ENCODE results near the gene HERC2. TPM values are rescaled to one million over a fixed set of nuclear protein-coding genes. Genes with fewer than 3 reads are reported as not detected.
"Not testable (repeated sequence)": the region's sequence is repeated elsewhere in the genome, so short reads cannot be mapped to it uniquely, and the experiment has no call there.

HERC2 gene
- total RNA-seq, 2 experiments from 2014 or later: 30.2 to 33.7 TPM

DNA sequence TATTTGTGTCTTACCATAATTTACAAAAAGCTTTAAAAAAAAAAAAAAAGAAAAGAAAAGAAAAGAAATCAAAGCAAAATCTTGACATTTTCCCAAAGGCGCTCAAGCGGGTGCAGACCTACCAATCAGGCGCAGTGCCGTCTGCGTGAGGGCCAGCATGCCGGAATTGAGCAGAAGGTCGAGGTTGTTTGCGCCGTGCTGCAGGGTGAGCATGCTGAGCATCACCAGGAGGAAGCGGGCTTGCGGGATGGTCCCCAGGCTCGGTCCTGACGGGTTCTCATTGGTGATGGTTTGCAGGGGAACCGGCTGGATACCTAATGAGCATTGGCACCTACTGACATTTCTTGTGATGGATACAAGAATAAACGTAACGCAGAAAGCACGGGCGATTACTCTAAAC is 93.9 kb downstream of the HERC2 start:
- Mint-ChIP-seq H3K4me1 (no peaks in the 10 kb centered on the region), H3K4me3 (no peak overlapping the region), H3K27ac (no peak overlapping the region), H3K36me3 (ENCODE audit: low read depth) (peaks cover 21% of the 10 kb centered on the region), H3K27me3 (no peaks in the 10 kb centered on the region), H3K9me3 (no peaks in the 10 kb centered on the region)
- POLR2A ChIA-PET: no interaction called here
- CTCF ChIA-PET: no interaction called here
- DNase-seq: no peak

GRCh38 chr15:28227303-28227702 is 94.7 kb downstream of the HERC2 start:
- H3K4me3 Mint-ChIP-seq, DNase-seq, H3K4me1 Mint-ChIP-seq, H3K27ac Mint-ChIP-seq, H3K9me3 Mint-ChIP-seq, H3K27me3 Mint-ChIP-seq, CTCF ChIA-PET, POLR2A ChIA-PET: not testable (repeated sequence)
- peaks cover 17% of the 10 kb centered on the region for H3K36me3 Mint-ChIP-seq (ENCODE audit: low read depth)

DNA sequence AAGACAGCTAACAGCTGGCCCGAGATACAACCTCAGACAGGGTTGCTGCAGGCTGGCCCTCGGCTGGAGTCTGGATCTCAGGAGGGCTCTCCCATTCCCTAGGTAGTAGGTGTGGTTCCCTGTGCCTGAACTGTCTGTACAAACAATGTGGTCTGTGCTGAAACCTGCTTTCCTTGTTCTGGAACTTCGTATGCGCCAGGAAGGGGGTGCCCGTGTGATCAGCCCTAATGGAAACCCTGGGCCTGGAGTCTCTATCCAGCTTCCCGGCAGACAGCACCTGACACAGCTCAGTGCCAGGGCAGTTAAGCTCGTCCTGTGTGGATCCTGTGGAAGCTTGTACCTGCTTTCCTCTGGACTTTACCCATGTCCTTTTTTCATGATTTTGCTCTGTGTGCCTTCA is 99.4 kb downstream of the HERC2 start:
- peaks cover 19% of the 10 kb centered on the region for H3K36me3 Mint-ChIP-seq (ENCODE audit: low read depth)
- not testable (repeated sequence) for DNase-seq

DNA sequence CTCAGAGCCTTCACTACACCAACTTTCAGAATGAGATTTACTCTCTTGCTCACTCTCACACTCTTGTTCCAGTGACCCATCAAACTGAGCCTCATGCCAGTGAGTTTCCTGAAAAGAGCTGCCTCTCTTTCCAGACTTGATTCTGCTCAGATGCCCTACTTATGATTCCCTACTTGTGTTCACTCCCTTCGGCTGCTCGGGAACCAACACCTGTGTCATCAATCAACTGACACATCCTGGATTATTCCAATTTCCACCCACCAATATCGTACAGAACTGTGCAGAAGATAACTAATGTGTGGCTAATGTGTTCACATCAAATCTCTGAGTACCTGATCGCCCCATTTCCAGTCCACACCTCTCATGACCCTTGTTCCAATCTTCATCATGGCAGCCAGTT is 100.3 kb downstream of the HERC2 start:
- CTCF ChIA-PET, H3K27me3 Mint-ChIP-seq, H3K27ac Mint-ChIP-seq, H3K9me3 Mint-ChIP-seq, H3K4me3 Mint-ChIP-seq, H3K4me1 Mint-ChIP-seq, DNase-seq, POLR2A ChIA-PET: not testable (repeated sequence)
- H3K36me3 Mint-ChIP-seq (ENCODE audit: low read depth): peaks cover 19% of the 10 kb centered on the region

More for the DNA sequence above, 99.4 kb downstream of the HERC2 start:
- H3K4me3 Mint-ChIP-seq, H3K4me1 Mint-ChIP-seq, H3K9me3 Mint-ChIP-seq, H3K27ac Mint-ChIP-seq, CTCF ChIA-PET, POLR2A ChIA-PET, H3K27me3 Mint-ChIP-seq: not testable (repeated sequence)

GRCh38 chr15:28219116-28219515 is 102.9 kb downstream of the HERC2 start:
- peaks cover 11% of the 10 kb centered on the region for H3K36me3 Mint-ChIP-seq (ENCODE audit: low read depth)
- no peaks in the 10 kb centered on the region for H3K27me3 Mint-ChIP-seq
- H3K4me3 Mint-ChIP-seq: no peak overlapping the region
- H3K9me3 Mint-ChIP-seq: no peaks in the 10 kb centered on the region
- ChIA-PET POLR2A (no interaction called here), CTCF (no interaction called here)
- H3K4me1 Mint-ChIP-seq: no peaks in the 10 kb centered on the region
- no peak for DNase-seq
- no peak overlapping the region for H3K27ac Mint-ChIP-seq

DNA sequence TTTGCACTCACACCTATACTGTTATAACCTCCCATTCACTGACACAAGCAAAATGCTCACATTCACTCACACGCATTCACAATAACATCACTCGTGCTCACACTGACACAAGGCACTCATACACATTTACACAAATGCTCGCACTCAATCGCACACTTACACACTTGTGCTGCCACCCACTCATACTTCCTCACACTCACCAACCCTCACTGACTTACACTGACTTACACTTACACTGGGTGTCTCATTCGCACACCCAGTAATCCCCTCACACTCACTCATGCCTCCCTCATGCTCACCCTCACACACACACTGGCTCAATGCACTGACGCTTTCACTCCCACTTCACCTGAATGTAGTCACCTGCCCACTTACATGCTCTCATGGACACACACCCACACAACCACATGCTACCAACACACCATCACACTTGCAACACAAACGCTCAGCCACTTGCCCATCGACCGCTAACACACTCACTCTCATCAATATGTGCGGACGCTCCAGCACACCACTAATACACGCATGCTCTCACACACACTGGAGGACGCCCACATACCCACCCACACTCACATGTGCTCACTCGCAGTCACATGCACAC is 104.9 kb downstream of the HERC2 start:
- H3K9me3 Mint-ChIP-seq, POLR2A ChIA-PET, H3K4me3 Mint-ChIP-seq, H3K27ac Mint-ChIP-seq, CTCF ChIA-PET, H3K4me1 Mint-ChIP-seq, H3K27me3 Mint-ChIP-seq, DNase-seq: not testable (repeated sequence)
- H3K36me3 Mint-ChIP-seq (ENCODE audit: low read depth): peaks cover 16% of the 10 kb centered on the region

DNA sequence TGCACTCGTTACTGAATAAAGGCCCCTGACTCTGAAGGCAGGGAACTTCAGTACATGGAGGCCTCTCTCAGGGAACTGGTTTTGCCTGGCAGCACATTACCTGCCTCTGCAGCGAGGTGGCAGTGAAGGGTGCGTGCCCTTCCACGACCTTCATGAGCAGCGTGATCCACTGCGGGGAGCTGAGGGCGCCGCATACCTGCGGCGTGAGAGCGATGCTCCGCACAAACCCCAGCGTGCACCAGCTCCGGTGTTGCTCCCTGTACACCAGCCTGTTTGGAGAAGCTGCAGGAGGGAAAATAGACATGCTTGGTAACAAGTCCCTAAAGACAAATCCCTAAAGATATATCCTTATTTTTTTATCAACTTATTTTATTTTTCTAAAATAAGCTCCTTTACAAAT is 106.5 kb downstream of the HERC2 start:
- DNase-seq, H3K4me1 Mint-ChIP-seq, POLR2A ChIA-PET, H3K9me3 Mint-ChIP-seq, H3K27ac Mint-ChIP-seq, H3K4me3 Mint-ChIP-seq, H3K27me3 Mint-ChIP-seq, CTCF ChIA-PET: not testable (repeated sequence)
- H3K36me3 Mint-ChIP-seq (ENCODE audit: low read depth): peaks cover 20% of the 10 kb centered on the region

DNA sequence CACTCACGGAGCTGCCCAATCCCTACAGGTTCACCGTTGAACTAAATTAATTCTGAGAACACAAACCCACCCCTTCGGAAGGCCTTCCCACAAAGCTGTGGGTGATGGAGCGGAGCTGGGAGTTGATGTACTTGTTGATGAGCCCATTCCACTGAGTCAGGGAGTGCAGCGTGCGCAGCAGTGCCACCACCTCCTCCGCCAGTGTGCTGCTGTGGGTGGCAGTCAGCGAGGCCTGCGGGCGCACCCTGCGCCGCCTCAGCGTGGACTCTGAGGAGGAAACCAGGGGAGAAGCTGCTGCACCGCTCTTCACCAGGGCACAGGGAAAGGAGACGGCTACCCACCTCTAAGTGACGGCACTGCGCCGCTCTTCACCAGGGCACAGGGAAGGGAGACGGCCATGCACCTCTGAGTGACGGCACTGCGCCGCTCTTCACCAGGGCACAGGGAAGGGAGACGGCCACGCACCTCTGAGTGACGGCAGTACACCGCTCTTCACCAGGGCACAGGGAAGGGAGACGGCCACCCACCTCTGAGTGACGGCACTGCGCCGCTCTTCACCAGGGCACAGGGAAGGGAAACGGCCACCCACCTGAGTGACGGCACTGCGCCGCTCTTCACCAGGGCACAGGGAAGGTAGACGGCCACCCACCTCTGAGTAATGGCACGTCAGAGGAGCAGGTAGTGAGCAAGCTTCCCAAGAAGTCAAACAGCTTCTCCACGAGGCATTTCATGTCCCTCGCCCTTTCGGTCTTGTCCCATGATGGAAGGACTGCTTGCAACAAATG is 107.8 kb downstream of the HERC2 start:
- H3K36me3 Mint-ChIP-seq (ENCODE audit: low read depth): peaks cover 14% of the 10 kb centered on the region
- H3K9me3 Mint-ChIP-seq, H3K27me3 Mint-ChIP-seq, CTCF ChIA-PET, H3K27ac Mint-ChIP-seq, POLR2A ChIA-PET, DNase-seq, H3K4me3 Mint-ChIP-seq, H3K4me1 Mint-ChIP-seq: not testable (repeated sequence)

- H3K27ac Mint-ChIP-seq, H3K27me3 Mint-ChIP-seq, H3K4me1 Mint-ChIP-seq, H3K4me3 Mint-ChIP-seq, CTCF ChIA-PET, DNase-seq, H3K9me3 Mint-ChIP-seq, POLR2A ChIA-PET: not testable (repeated sequence)
- H3K36me3 Mint-ChIP-seq (ENCODE audit: low read depth): peaks cover 14% of the 10 kb centered on the region
Measured at GRCh38 chr15:28213393-28213792, 108.6 kb downstream of the HERC2 start.

GRCh38 chr15:28208583-28208982 is 113.4 kb downstream of the HERC2 start:
- no peak overlapping the region for H3K27ac Mint-ChIP-seq
- H3K27me3 Mint-ChIP-seq: no peaks in the 10 kb centered on the region
- no peak overlapping the region for H3K4me3 Mint-ChIP-seq
- DNase-seq: no peak
- ChIA-PET CTCF (interaction anchor here (1.2 kb wide), 1 partner anchor 83 kb away, joined by 4 read pairs; no protein-coding TSS in a partner anchor), POLR2A (no interaction called here)
- no peaks in the 10 kb centered on the region for H3K9me3 Mint-ChIP-seq
- peaks cover 11% of the 10 kb centered on the region for H3K36me3 Mint-ChIP-seq (ENCODE audit: low read depth)
- no peaks in the 10 kb centered on the region for H3K4me1 Mint-ChIP-seq

- H3K4me1 Mint-ChIP-seq, POLR2A ChIA-PET: not testable (repeated sequence)
Measured at GRCh38 chr15:28205640-28206039, 116.3 kb downstream of the HERC2 start.

DNA sequence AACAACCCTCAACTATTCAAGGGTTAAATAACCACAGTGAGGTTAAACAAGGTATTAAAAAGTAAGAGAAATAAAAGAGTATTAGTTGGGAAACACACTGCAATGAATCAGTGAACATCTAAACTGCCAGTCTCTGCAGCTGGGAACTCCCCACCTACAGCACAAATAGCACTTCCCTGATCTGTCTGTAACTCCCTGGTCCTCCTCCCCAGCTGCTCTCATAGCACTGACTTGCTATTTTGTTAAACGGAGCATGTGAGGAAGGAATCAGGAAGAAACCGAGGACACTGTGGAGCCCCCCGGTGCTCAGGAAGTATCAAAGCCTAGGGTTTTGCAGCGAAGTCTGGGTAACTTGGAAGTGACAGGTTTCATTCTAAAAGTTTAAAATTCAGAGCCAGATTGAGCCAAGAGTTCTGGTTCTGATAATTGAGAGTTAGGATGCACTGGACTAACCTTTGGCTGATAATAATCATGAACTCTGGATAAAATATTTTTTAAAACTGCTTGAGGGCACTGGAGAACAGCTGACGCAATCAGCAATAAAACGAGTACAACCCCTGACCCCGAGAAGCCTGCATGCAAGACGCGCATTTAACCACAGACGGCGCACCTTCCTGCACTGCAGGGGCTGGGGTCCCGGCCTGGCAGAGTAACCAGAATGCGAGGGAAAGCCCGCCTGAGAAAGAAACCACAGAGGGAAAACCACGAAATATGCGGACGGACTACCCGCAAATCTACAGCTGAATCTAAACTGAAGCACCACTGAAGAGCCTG is 118.7 kb downstream of the HERC2 start:
- H3K27me3 Mint-ChIP-seq, CTCF ChIA-PET, H3K27ac Mint-ChIP-seq, H3K4me1 Mint-ChIP-seq, DNase-seq, H3K4me3 Mint-ChIP-seq, H3K9me3 Mint-ChIP-seq, POLR2A ChIA-PET: not testable (repeated sequence)
- H3K36me3 Mint-ChIP-seq (ENCODE audit: low read depth): peaks cover 17% of the 10 kb centered on the region

More at GRCh38 chr15:28205640-28206039, 116.3 kb downstream of the HERC2 start:
- H3K36me3 Mint-ChIP-seq (ENCODE audit: low read depth): peaks cover 11% of the 10 kb centered on the region
- H3K4me3 Mint-ChIP-seq, CTCF ChIA-PET, H3K27me3 Mint-ChIP-seq, H3K9me3 Mint-ChIP-seq, DNase-seq, H3K27ac Mint-ChIP-seq: not testable (repeated sequence)

DNA sequence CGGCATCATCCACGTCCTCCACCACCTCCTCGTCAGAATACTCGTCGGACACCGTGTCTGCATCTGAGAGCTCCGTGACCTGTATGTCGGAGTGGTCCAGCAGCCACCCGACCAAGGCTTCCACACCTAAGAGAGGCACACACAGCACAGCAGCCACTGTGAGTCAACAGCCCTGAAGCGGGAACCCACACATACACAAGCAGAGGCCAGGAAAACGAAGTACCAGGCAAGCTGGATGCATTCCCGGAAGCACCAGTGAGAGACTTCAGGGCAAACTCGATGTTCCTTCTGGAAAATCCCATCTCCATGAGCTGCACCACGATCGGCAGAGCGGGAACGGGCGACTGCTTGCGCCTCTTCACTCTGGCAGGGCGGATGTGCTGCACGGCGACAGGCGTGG is 119.9 kb downstream of the HERC2 start:
- H3K36me3 Mint-ChIP-seq (ENCODE audit: low read depth): peaks cover 20% of the 10 kb centered on the region
- H3K4me1 Mint-ChIP-seq, H3K27me3 Mint-ChIP-seq, H3K4me3 Mint-ChIP-seq, CTCF ChIA-PET, DNase-seq, H3K9me3 Mint-ChIP-seq, POLR2A ChIA-PET, H3K27ac Mint-ChIP-seq: not testable (repeated sequence)

DNA sequence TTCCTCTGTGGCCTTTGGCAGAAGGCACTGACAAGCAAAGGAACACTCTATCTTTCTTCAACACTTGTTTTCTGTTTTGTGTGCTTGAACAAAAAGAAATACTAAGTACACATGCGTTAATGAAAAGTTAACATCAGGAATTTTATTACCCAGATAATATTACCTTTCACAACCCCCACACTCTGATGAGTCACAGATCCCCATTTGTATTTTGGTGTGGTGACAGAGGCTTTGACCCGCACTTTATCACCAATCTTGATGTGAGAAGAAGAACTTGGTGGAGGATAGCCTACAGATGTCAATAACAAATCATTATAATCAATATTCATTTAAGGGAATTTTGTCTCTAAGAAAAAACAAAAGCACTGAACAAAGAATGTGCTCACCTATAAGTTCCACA is 123.8 kb downstream of the HERC2 start:
- POLR2A ChIA-PET, DNase-seq, CTCF ChIA-PET, H3K27me3 Mint-ChIP-seq, H3K27ac Mint-ChIP-seq, H3K9me3 Mint-ChIP-seq, H3K4me3 Mint-ChIP-seq, H3K4me1 Mint-ChIP-seq: not testable (repeated sequence)
- peaks cover 32% of the 10 kb centered on the region for H3K36me3 Mint-ChIP-seq (ENCODE audit: low read depth)
